Thymus (tissue), 11 donors: ENCODE measurements around the gene SLC19A2. TPM values are rescaled to one million over a fixed set of nuclear protein-coding genes. Genes with fewer than 3 reads are reported as not detected.

ENCODE experiments used
- DNase-seq, 9 donors: peaks; one replicate each; pipeline ENCODE4 v3.0.0-alpha.2; 2013; ENCODE audit warnings: low spot score in 9 of 9, low read depth in 6 of 9, missing footprints in 1 of 9
- H3K27ac ChIP-seq, 2 donors: one replicate each; pipeline ENCODE4 v1.5.1; 2013; ENCODE audit warnings: control low read depth in 1 of 2, low read depth in 1 of 2, low read length in 1 of 2, mild to moderate bottlenecking in 1 of 2, moderate library complexity in 1 of 2
- H3K27me3 ChIP-seq, 2 donors: one replicate each; pipeline ENCODE4 v1.5.1; 2013; ENCODE audit warnings: low read length in 1 of 2; ENCODE audit not compliant: control insufficient read depth in 2 of 2, insufficient read depth in 1 of 2
- H3K36me3 ChIP-seq, 2 donors: one replicate each; pipeline ENCODE4 v1.5.1; 2013; ENCODE audit warnings: low read length in 1 of 2, mild to moderate bottlenecking in 1 of 2, moderate library complexity in 1 of 2; ENCODE audit not compliant: control insufficient read depth in 2 of 2, insufficient read depth in 2 of 2
- H3K4me1 ChIP-seq, 2 donors: one replicate each; pipeline ENCODE4 v1.5.1; 2013; ENCODE audit warnings: low read length in 2 of 2; ENCODE audit not compliant: control insufficient read depth in 2 of 2, insufficient read depth in 2 of 2
- H3K4me3 ChIP-seq, 2 donors: one replicate each; pipeline ENCODE4 v1.5.1; 2013; ENCODE audit warnings: low read length in 2 of 2, control low read depth in 1 of 2, mild to moderate bottlenecking in 1 of 2
- H3K9me3 ChIP-seq, 2 donors: one replicate each; pipeline ENCODE4 v1.5.1; 2013; ENCODE audit warnings: low read length in 1 of 2, mild to moderate bottlenecking in 1 of 2; ENCODE audit not compliant: control insufficient read depth in 2 of 2, insufficient read depth in 1 of 2
- WGBS: extraction: QIAGEN DNeasy Blood & Tissue Kit; methylation state at CpG from one replicate; pipeline ENCODE4 v1.1.7; 2013; 5-methylcytosine and 5-hydroxymethylcytosine counted together
- polyA plus RNA-seq: library from polyadenylated mRNA; stranded (reverse); fragments of 200-250 nt; gene quantifications from one replicate; pipeline ENCODE4 v1.2.3, GENCODE V29; 2013
- total RNA-seq: library from RNA; stranded (reverse); fragments of 120-200 nt; gene quantifications from one replicate; pipeline ENCODE4 v1.2.4, GENCODE V29; 2013
- donor health status: healthy.

SLC19A2 gene
- total and polyA plus RNA-seq, 2 donors, result 4.6 to 22.7 TPM

DNA sequence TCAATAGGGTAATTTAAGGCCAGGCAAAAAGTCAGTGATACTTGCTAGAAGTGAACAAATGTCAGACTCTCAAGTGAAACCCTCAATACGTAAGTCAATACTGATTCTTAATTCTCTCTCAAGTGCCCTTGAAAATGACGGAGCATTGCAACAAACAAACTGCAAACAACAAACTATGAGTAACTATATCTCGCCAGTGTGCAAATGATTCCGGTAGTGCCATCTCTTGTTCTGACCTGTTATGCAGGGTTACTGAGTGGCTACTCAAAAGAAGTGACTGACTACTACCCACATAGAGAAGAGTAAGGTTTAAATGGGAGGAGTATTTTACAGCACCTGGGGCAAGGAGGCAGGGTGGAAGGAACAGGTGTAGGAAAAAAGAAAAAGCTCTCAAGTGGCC lies 1.6 kb downstream of the SLC19A2 start:
- Histone ChIP-seq H3K27ac (no peak overlapping the region), H3K4me3 (peak overlapping the region; percentile 54 to 92), H3K4me1 (peaks cover 10 to 13% of the 10 kb centered on the region in 2 donors), H3K9me3 (no peaks in the 10 kb centered on the region), H3K27me3 (no peaks in the 10 kb centered on the region), H3K36me3 (no peaks in the 10 kb centered on the region)
- WGBS, result 97% methylated on average over 4 of the region's 4 CpGs
- DNase-seq, result no peak

DNA sequence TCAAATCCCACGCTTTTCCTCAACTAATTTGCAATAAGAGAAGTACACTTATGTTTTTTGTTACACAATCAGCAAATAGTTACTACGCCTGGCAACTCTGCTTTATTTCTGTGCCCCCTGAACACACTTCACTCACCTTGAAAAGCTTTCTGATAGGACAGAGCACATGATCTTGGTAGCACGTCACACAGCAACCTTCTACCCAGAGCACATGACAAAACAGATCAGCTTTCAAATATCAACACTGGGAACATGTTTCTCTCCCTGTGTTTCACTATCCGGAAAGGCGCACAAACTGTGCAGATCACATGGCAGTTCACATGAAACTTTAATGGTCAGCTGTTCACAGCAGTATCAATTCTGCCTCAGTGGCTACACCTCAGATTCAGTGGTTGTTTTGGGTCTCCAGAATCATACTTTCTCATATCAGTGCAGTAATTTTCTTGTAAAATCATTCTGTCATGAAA lies 2.2 kb downstream of the SLC19A2 start:
- Histone ChIP-seq H3K27ac (no peak overlapping the region), H3K4me3 (peak overlapping the region in 1 of 2 donors; percentile 9), H3K4me1 (peaks cover 10 to 13% of the 10 kb centered on the region in 2 donors), H3K36me3 (no peaks in the 10 kb centered on the region), H3K9me3 (no peaks in the 10 kb centered on the region), H3K27me3 (no peaks in the 10 kb centered on the region)
- WGBS, result 91% methylated on average over 5 of the region's 5 CpGs
- peak in 1 of 9 donors; percentile 20 for DNase-seq

DNA sequence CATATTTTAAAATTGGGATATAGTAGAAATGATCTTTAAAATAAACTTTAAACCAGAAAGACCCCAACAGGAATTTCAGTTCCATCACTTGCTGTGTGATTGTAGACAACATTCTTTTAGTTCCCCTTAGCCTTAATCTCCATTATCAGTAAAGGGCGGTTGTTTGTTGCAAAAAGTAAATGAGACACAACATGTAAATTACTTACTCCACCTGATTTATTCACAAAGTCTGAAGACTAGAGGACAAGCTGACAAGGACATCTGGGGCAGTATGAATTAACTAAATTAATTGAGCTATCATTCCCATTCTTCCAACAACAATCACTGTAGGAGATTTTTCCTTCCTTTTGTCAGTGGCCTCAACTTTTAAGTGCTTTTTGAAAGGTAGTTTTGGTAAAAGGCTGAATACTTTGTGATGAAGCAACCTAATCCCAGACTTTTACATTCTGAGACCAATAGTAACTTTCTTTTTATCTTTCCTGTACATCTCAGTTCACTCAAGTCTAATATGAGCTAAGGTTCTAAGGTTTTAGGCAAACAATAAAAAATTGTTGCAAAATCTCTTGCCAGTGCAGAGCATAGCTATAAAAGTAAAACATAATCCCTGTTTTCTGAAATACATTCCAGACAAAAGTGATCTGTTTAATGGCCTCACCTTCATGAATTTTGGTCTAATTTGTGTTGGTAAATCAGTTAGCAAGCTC lies 6.2 kb downstream of the SLC19A2 start:
- no peak overlapping the region for H3K27ac ChIP-seq
- peaks cover 3 to 6% of the 10 kb centered on the region in 2 donors for H3K4me1 ChIP-seq
- H3K4me3 ChIP-seq, result no peak overlapping the region
- peaks cover 4 to 7% of the 10 kb centered on the region in 2 donors for H3K36me3 ChIP-seq
- H3K27me3 ChIP-seq, result no peaks in the 10 kb centered on the region
- 97% methylated on average over 1 of the region's 1 CpG for WGBS
- DNase-seq, result no peak
- H3K9me3 ChIP-seq, result no peaks in the 10 kb centered on the region

DNA sequence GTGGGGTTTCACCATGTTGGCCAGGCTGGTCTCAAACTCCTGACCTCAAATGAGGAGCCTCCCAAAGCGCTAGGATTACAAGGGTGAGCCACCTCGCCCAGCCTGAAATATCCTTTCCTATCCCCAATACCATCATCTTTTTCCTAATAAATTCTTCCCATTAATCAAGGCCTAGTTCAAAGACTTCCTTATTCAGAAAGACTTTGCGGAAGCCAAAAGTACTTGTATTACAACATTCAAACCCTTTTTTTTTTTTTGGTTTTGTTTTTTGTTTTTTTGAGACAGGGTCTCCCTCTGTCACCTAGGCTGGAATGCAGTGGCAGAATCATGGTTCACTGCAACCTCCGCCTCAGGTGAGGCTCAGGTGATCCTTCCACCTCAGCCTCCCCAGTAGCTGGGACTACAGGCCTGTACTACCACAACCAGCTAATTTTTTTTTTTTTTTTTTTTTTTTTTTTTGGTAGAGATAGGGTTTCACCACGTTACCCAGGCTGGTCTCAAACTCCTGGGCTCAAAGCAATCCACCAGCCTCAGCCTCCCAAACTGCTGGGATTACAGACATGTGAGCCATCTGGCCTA lies 7.6 kb downstream of the SLC19A2 start:
- Histone ChIP-seq H3K9me3 (no peaks in the 10 kb centered on the region), H3K4me1 (no peaks in the 10 kb centered on the region), H3K27ac (no peak overlapping the region), H3K36me3 (peaks cover 4 to 7% of the 10 kb centered on the region in 2 donors), H3K4me3 (no peak overlapping the region), H3K27me3 (no peaks in the 10 kb centered on the region)
- no peak for DNase-seq
- WGBS, result 95% methylated on average over 5 of the region's 5 CpGs

DNA sequence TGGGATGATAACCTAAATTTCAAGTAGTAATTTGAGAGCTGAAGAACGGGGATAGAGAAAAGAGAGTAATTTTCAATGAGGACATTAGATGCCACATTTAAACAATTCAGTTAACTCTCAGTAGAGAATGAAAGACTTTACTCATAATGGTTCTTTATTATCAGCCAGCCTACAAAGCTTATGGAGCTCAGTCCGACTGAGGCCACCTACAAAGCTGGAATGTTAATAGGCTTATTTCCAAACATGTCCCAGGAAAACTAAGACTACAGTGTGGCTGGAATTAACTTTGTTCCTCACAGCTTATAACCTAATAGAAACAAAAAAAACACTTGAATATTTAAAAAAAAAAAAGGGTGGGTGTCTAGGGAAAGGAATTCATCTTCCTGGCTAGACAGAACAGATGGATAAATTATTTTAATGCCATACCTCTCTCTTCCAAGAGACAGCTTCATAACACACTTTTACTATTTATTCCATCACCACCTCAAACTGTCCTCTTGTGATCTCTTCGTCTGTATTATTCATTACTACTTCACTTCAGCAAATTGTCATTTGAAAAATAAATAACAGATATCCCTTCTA lies 9.8 kb downstream of the SLC19A2 start:
- 97% methylated on average over 3 of the region's 3 CpGs for WGBS
- no peaks in the 10 kb centered on the region for H3K4me1 ChIP-seq

DNA sequence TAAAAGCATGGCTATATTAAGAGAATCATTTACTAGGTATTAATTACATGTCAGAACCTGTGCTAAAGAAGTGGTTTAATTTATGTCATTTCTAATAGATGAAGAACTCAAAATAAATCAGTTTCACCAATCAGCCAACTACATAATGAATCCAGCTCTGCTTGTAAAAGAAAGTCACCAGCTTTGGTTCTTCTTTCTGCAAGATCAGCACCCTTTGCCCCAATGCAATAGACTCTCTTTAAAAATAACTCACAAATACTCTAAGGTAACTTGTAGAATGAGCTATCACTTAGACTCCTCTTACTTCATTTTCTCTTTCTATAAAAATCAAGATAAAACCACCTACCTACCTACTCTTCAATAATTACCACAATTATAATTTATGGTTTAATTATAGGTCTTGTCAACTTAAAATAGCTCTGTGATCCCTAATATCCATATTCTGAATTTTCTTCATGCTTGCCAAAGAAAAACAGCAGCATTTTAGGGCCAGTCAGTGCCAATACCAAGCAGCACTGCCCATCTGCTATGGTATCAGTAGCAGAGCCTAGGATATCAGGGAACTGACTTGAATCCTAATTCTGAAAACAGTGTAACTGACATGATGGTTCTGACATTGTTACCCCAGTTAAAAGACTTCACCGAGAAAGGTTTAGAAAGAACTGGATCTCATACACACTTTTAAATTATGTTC lies 11.3 kb downstream of the SLC19A2 start:
- H3K27me3 ChIP-seq, result no peaks in the 10 kb centered on the region
- no peak overlapping the region for H3K4me3 ChIP-seq
- no peaks in the 10 kb centered on the region for H3K4me1 ChIP-seq
- H3K27ac ChIP-seq, result no peak overlapping the region
- WGBS, result 99% methylated on average over 1 of the region's 1 CpG
- DNase-seq, result no peak
- no peaks in the 10 kb centered on the region for H3K9me3 ChIP-seq
- peaks cover 4 to 7% of the 10 kb centered on the region in 2 donors for H3K36me3 ChIP-seq

More for the DNA sequence above, 9.8 kb downstream of the SLC19A2 start:
- DNase-seq, result no peak
- Histone ChIP-seq H3K4me3 (no peak overlapping the region), H3K27me3 (no peaks in the 10 kb centered on the region), H3K27ac (no peak overlapping the region), H3K36me3 (peaks cover 4 to 7% of the 10 kb centered on the region in 2 donors), H3K9me3 (no peaks in the 10 kb centered on the region)

DNA sequence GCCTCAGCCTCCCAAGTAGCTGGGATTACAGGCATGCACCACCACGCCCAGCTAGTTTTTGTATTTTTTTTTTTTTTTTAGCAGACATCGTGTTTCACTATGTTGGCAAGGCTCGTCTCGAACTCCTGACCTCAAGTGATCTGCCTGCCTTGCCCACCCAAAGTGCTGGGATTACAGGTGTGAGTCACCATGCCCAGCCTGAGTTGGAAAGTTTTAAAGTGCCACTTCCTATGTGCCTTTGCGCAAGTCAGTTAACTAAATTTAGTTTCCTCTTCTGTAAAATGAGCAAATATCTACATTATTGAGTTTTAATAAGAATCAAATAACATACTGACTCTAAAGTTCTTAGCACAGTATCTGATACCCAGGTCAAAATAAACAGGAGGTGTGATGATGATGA lies 12.4 kb downstream of the SLC19A2 start:
- Histone ChIP-seq H3K36me3 (peaks cover 4 to 7% of the 10 kb centered on the region in 2 donors), H3K27ac (no peak overlapping the region), H3K4me3 (no peak overlapping the region), H3K9me3 (no peaks in the 10 kb centered on the region), H3K27me3 (no peaks in the 10 kb centered on the region), H3K4me1 (no peaks in the 10 kb centered on the region)
- WGBS, result 86% methylated on average over 5 of the region's 5 CpGs
- DNase-seq, result no peak

DNA sequence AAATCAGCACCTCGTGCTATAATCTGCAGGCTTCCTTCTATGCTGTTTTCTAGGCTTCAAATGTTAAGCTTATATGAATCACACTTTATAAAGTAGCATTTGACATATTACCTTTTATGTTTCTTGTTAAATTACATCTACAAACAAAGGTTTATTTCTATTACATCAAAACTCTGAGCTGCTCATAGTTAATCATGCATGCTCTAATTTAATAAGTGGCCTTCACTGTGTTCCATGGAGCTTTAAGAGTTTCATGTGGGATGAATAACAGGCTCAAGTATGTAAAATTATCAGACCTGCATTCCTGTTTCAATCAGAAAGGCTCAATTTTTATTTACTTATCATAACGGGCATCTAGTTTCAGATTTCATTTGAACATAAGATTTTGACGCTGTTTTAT lies 13.0 kb downstream of the SLC19A2 start:
- WGBS, result 98% methylated on average over 3 of the region's 3 CpGs
- no peaks in the 10 kb centered on the region for H3K27me3 ChIP-seq
- no peak overlapping the region for H3K27ac ChIP-seq
- no peak for DNase-seq
- H3K4me3 ChIP-seq, result no peak overlapping the region
- H3K9me3 ChIP-seq, result no peaks in the 10 kb centered on the region
- peaks cover 4 to 11% of the 10 kb centered on the region in 2 donors for H3K36me3 ChIP-seq
- no peaks in the 10 kb centered on the region for H3K4me1 ChIP-seq

DNA sequence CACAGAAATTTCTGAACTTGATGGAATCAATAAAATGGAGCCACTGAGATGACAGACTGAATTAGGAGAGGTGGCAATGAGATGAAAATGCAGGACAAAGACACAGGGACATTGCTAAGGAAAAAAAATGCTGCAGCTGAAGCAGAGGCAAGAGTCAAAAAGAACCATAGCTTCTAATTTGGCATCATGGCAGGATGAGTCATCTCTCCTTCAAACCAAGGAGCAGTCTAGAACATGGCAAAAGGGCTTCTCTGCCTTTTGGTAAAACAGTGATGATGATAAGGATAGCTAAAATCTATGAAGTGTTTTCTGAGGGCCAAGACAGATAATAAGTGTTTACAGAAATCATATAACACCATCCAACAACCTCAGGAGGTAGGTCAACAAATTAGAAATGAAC lies 16.8 kb downstream of the SLC19A2 start:
- Histone ChIP-seq H3K27ac (no peak overlapping the region), H3K9me3 (no peaks in the 10 kb centered on the region), H3K4me3 (no peak overlapping the region), H3K27me3 (no peaks in the 10 kb centered on the region), H3K36me3 (peaks cover 0 to 8% of the 10 kb centered on the region in 2 donors), H3K4me1 (no peaks in the 10 kb centered on the region)
- DNase-seq, result no peak
